ENCODE measurements around the gene CLSTN2. TPM values are rescaled to one million over a fixed set of nuclear protein-coding genes. Genes with fewer than 3 reads are reported as not detected.

CLSTN2 gene
- total RNA-seq, 1 donor, result not detected

DNA sequence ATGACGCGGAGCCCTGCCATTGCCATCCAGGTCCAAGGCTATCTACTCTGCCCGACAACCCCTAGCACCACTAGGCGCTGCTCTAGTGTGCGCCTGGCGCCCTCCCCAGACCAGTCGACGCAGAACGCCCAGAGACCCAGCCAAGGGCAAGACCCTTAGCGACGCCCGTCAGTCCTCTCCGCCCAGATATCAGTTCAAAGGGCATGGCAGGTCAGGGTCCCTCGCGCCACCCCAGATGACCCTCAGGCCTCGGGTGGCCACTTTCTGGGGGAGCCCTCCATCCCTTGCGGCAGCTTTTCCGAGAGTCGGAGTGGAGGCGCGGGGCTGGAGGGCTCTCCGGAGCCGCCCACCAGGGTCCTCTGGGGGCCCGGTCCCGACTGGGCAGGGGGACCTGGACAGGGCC lies 371 bp upstream of the CLSTN2 start:
- Histone ChIP-seq H3K4me1 (ENCODE audit: insufficient read depth, low read length) (no peaks in the 10 kb centered on the region), H3K4me3 (ENCODE audit: low read length) (no peak overlapping the region), H3K27me3 (ENCODE audit: insufficient read depth, low read length) (peaks cover 52% of the 10 kb centered on the region), H3K9me3 (ENCODE audit: low read depth, low read length) (no peaks in the 10 kb centered on the region)

DNA sequence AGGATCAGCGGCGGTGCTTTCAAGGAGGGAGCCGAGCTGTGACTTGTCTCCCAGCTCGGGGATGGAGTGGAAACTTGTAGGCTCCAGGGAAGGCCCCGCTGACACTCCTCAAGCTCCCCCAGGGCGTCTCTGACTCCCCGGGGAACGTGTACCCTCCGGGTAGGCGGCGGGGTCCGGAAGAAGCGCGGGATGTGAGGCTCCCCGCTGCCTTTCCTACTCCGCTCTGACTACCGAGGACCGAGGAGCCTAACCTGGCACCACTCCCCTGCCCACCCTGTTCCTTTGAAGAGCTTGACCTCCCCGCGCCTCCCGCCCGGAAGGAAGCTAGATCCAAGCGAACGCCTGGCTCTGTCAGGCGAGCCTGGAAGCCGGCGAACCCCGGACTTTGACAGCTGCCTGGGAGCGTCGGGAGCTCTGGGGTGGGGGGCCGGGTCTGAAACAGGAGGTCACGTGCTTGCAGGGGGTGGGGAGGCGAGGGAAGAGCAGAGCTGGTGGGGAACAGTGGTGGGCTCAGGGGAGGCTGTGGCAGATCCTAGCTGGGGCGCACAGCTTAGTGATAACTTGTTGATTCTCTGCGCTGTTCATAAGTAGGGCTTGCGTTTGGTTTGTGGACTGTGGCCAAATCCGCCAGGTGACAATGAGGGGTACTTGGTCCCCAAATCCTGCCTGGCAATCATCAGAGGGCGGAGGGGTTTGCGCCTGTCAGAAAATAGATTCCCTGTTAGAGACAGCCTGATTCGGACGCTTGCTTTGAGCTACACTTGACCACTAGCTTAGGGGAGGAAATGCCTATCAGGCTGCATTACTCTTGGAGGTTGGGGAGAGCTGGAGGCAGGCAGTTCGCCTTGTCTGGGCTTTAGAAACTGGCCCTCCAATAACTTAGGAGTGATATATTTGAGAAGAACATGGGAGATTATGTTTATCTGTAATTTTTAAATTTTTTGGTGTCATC lies 1.2 kb downstream of the CLSTN2 start:
- Histone ChIP-seq H3K4me3 (ENCODE audit: low read length) (no peak overlapping the region), H3K9me3 (ENCODE audit: low read depth, low read length) (no peaks in the 10 kb centered on the region), H3K4me1 (ENCODE audit: insufficient read depth, low read length) (no peaks in the 10 kb centered on the region), H3K27me3 (ENCODE audit: insufficient read depth, low read length) (peaks cover 52% of the 10 kb centered on the region)

DNA sequence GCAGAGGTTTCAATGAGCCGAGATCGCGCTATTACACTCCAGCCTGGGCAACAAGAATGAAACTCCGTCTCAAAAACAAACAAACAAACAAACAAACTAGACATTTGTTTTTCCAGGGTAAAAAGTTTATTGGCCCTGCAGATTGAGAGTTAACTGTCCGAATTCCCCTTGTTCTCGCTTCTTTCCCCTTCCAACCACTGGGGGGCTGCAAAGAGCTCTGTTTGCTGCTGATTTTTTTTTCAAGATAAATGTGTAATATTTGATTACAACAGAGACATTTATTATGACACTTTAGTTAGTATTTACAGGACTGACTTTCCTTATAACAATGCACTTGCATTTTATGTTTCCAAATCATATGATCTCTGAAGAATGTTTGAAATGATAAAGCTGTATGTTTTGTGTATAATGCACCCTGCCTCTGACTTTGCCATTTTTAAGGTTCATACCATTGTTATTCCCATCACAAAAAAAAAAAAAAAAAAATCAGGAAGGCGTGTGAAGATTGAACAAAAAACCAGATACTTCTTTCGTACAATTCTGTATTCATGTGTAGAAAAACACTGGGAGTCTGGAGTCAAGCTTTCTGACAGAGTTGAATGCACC lies 2.8 kb downstream of the CLSTN2 start:
- Histone ChIP-seq H3K4me3 (ENCODE audit: low read length) (no peak overlapping the region), H3K4me1 (ENCODE audit: insufficient read depth, low read length) (no peaks in the 10 kb centered on the region), H3K27me3 (ENCODE audit: insufficient read depth, low read length) (peaks cover 49% of the 10 kb centered on the region), H3K9me3 (ENCODE audit: low read depth, low read length) (no peaks in the 10 kb centered on the region)

DNA sequence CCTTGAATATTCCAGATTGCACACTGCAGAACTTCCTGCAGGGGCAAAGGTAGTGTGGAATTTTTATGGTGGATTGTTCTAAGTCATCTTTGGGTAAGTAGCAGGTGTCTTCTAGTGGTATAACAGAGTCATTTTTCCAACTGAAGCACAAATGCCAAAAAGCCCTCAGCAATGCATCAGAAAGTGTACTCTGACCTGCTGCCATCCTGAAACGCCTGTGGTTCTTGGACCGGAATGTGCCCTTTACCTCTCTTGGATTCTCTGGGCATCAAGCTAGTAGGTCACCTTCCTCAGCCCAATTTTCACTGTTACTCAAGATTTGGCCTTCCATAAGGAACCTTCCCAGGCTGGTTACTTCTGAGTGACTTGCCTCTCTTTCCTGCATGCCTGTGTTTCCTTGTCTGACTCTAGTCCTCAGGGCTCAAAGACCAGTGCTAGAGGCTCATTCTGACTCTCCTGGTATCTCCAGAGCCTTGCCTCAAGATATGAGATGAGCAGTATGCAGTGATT lies 4.8 kb downstream of the CLSTN2 start:
- Histone ChIP-seq H3K4me1 (ENCODE audit: insufficient read depth, low read length) (no peaks in the 10 kb centered on the region), H3K4me3 (ENCODE audit: low read length) (no peak overlapping the region), H3K9me3 (ENCODE audit: low read depth, low read length) (no peaks in the 10 kb centered on the region), H3K27me3 (ENCODE audit: insufficient read depth, low read length) (peaks cover 32% of the 10 kb centered on the region)

DNA sequence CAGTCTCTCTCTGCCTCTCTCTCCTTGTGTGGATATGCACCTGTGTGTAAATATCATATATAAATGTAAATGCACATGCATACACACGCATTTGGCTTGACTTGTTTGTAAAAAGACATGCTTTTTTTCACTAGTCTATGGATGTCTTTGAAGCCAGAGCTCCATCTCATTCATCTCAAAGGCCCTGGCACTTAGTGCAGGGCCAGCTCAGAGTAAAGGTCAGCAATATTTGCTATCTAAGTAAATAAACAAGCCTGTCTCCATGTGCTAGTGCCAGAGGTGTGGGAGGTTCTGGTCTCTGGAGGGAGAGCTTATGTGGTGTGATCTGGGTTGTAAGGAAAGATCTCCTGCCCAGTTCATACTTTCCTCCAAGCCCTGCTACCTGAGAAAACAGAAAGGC lies 5.6 kb downstream of the CLSTN2 start:
- H3K4me1 ChIP-seq (ENCODE audit: insufficient read depth, low read length), result no peaks in the 10 kb centered on the region
- no peaks in the 10 kb centered on the region for H3K9me3 ChIP-seq (ENCODE audit: low read depth, low read length)
- no peak overlapping the region for H3K4me3 ChIP-seq (ENCODE audit: low read length)
- H3K27me3 ChIP-seq (ENCODE audit: insufficient read depth, low read length), result peaks cover 27% of the 10 kb centered on the region

DNA sequence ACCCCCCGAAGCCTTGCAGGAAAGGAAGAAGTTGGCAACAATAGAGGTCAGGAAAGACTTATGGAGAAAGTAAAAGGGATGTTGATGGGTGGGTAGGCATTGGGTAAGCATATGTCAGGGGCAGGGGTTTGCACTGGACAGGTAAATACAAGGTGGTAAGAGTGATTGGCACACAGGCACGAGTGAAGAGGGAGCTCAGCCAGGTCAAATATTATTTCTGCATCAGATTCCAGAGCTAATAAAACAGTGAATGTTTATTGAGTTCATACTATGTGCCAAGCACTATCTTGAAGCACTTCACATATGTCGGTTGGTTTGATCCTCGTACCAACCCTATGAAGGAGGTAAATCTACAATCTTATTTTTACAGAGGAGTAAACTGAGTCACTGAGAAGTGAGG lies 6.6 kb downstream of the CLSTN2 start:
- Histone ChIP-seq H3K27me3 (ENCODE audit: insufficient read depth, low read length) (peaks cover 18% of the 10 kb centered on the region), H3K4me3 (ENCODE audit: low read length) (no peak overlapping the region), H3K9me3 (ENCODE audit: low read depth, low read length) (no peaks in the 10 kb centered on the region), H3K4me1 (ENCODE audit: insufficient read depth, low read length) (no peaks in the 10 kb centered on the region)

DNA sequence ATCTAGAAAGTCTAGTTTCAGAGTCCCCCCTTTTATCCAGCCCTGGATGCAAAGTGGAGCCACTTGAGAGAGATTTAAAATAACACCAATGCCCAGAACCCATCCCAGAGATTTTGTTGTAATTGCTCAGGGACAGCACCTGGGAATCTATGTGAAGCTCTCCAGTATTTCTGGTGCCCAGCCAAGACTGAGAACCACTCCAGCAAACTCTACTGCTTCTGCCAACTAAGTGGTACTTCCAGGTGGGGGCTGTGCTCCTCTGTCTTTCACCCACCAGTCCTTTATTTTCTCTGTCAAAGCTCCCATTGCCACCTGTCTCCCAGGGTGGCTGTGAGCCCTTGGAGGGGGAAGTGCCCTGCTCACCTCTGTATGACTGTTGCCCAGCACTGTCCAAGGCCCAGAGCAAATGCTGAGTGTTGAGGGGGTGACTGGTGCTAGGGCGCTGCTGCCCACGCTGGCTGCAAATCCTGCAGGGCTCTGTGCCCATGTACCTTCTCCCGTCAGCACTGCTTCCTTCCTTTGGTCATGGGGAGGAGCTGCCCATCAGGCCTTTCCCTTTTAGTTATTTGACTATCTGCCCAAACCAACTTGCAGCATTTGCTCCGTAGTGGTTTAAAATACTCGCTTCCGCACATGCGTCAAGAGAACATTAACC lies 9.4 kb downstream of the CLSTN2 start:
- Histone ChIP-seq H3K9me3 (ENCODE audit: low read depth, low read length) (no peaks in the 10 kb centered on the region), H3K27me3 (ENCODE audit: insufficient read depth, low read length) (no peaks in the 10 kb centered on the region), H3K4me1 (ENCODE audit: insufficient read depth, low read length) (no peaks in the 10 kb centered on the region), H3K4me3 (ENCODE audit: low read length) (no peak overlapping the region)

DNA sequence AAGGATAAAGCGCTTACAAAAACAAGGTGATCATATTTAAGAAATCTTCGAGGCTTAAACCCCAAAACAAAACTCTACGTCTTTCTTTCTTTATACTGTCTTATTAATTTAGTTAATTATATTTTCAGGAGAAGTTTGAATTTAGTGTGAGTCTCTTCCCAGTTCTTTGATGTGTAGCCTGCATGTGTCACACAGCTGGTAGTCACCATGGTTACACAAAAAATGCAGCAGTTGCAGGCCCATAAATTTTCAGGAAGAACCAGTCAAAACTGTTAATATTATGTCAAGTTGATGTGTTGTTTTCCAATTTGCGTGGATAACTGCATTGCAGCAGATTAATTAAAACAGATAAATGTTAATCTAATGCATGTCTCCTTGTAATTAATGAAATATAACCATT lies 10.4 kb downstream of the CLSTN2 start:
- no peaks in the 10 kb centered on the region for H3K4me1 ChIP-seq (ENCODE audit: insufficient read depth, low read length)

DNA sequence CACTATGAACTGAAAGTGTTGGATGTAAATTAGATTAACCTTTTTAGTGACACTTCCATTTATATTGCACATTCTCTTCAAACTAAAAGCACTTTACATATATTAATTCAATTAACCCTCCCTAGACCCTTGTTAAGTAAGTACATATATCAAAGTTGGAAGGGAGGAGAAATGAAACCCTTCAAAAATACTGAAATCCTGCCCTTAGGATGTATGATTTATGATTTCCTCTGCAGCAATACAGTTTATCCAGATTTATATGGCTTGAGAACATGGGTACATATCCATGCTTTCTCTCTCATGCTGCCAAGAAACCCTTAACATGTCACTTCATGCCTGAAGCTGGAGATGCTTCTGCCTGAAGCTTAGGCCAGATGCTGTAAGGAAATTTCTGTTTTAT lies 11.0 kb downstream of the CLSTN2 start:
- no peak overlapping the region for H3K4me3 ChIP-seq (ENCODE audit: low read length)
- H3K27me3 ChIP-seq (ENCODE audit: insufficient read depth, low read length), result no peaks in the 10 kb centered on the region
- H3K9me3 ChIP-seq (ENCODE audit: low read depth, low read length), result no peaks in the 10 kb centered on the region
- H3K4me1 ChIP-seq (ENCODE audit: insufficient read depth, low read length), result no peaks in the 10 kb centered on the region

More for the DNA sequence above, 10.4 kb downstream of the CLSTN2 start:
- no peaks in the 10 kb centered on the region for H3K9me3 ChIP-seq (ENCODE audit: low read depth, low read length)
- H3K4me3 ChIP-seq (ENCODE audit: low read length), result no peak overlapping the region
- H3K27me3 ChIP-seq (ENCODE audit: insufficient read depth, low read length), result no peaks in the 10 kb centered on the region

DNA sequence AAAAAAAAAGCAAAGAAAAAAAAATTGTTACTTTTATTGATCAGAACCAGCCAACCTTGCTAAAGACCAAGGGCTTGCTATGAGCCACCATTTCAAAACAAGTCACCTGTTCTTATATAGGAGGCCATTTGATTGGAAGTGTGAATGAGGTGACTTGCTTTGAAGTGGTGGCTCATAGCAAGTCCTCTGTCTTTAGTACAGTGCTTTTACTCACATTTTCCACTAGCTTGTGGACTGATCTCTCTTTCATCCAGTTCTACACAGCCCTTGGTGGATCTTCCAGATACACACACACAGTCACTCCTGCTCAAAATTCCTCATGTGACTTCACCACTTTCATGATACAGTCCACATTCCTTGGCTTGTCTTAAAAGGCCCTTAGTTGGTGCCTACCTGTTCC lies 13.5 kb downstream of the CLSTN2 start:
- H3K9me3 ChIP-seq (ENCODE audit: low read depth, low read length), result no peaks in the 10 kb centered on the region
- no peaks in the 10 kb centered on the region for H3K27me3 ChIP-seq (ENCODE audit: insufficient read depth, low read length)
- no peaks in the 10 kb centered on the region for H3K4me1 ChIP-seq (ENCODE audit: insufficient read depth, low read length)
- no peak overlapping the region for H3K4me3 ChIP-seq (ENCODE audit: low read length)

DNA sequence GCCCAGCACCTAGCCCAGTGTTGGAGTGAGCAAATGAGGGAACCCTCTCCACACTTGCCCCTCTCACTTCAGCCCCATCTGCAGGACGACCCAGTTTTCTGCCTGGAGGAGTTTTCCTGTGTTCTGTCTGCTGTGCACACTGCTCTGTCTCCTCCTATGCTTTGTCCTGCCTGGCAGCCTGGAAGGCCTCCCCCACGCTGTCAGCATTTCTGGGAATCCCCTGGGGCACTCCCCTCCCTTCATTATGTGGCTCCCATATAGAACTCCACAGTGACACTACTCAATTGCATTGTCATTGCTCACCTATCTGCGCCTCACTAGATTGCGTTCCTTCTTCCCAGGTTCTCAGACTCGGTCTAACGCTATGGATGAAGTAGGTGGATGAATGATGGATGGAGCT lies 13.9 kb downstream of the CLSTN2 start:
- Histone ChIP-seq H3K9me3 (ENCODE audit: low read depth, low read length) (no peaks in the 10 kb centered on the region), H3K4me3 (ENCODE audit: low read length) (no peak overlapping the region), H3K27me3 (ENCODE audit: insufficient read depth, low read length) (no peaks in the 10 kb centered on the region), H3K4me1 (ENCODE audit: insufficient read depth, low read length) (no peaks in the 10 kb centered on the region)

DNA sequence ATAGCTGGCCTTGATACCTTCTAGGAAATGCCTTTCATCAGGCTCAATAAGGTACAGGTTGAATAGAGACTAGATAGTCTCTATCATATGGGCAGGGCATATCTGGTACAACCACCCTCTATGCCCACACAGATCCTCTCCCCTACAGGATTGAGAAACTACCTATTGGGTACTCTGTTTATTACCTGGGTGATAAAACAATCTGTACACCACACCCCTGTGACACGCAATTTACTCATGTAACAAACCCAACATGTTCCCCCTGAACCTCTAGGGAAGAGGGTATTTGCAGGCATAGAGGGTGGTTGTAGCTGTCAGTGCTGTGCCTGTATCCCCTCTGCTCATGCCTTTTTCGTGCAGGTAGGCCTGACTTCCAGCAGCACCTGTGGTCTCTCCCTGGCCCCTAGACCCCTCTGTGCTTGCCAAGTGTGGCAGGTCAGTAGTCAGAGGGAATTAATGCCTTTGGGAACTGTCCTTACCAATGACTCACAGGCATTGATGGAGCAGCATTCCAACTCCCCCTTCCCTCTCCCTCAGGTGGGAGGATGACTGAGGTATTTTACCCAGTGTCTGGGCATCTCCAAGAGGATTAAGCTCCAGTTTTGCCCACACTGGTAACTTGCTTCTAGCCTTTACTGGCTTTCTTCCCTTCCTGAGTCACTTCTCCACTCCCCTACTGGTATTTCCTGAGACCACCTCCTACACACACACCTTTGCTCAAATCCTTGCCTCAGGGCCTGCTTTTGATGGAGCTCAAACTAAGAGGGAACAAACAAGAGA lies 18.3 kb downstream of the CLSTN2 start:
- Histone ChIP-seq H3K9me3 (ENCODE audit: low read depth, low read length) (no peaks in the 10 kb centered on the region), H3K4me1 (ENCODE audit: insufficient read depth, low read length) (no peaks in the 10 kb centered on the region), H3K4me3 (ENCODE audit: low read length) (no peak overlapping the region), H3K27me3 (ENCODE audit: insufficient read depth, low read length) (no peaks in the 10 kb centered on the region)

DNA sequence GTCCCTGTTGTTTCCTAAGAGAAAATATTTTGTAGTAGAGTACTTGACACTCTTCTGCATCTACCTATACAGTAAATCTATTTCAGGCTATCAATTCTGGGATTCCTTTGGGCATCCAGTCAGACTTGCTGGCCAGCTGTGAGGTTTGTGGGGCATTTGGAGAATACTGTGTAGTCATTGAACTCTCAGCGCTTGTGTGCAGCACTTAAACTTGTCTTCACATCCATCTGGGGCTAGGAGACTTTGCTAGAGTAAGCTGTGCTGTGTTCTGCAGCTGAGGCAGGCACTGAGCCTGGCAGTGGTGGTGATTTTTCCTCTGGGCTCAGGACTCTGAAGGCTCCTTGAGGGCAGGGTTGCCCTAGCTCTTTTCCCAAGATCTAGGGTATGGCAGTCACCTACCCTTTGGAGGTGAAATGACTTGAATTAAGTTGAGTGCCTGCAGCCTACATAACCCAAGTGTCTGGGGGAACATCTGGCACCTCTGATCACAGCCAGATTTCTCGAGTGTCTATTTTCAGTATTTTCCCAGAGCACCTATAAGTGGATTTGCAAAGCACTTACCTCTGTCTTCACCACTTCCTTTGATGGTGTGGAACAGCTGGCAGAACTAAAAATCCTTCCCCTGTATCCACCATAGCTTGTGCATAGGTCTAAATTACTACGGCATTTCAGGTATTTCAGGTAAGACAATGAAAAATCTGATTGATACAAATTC lies 19.3 kb downstream of the CLSTN2 start:
- H3K4me1 ChIP-seq (ENCODE audit: insufficient read depth, low read length), result no peaks in the 10 kb centered on the region

DNA sequence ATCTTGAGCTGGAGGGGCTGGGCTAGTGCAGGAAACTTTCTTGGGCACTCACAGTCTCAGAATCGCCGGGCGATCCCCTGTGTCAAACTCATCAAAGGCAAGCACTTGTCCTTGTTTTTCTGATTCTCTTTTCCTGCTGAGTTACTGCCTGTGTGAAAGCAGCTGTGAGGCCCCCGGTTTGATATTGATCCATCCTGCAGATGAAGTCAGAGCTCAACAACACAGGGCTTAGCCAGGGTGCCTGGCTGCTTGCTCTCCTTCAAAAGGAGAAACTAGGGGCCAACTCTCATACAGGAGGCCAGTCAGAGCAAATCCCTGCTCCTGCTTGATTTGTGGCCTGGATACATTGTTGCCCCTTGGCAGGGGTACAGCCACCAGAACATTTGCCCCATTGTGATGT lies 22.9 kb downstream of the CLSTN2 start:
- Histone ChIP-seq H3K9me3 (ENCODE audit: low read depth, low read length) (no peaks in the 10 kb centered on the region), H3K4me1 (ENCODE audit: insufficient read depth, low read length) (no peaks in the 10 kb centered on the region), H3K4me3 (ENCODE audit: low read length) (no peak overlapping the region), H3K27me3 (ENCODE audit: insufficient read depth, low read length) (no peaks in the 10 kb centered on the region)

More for the DNA sequence above, 19.3 kb downstream of the CLSTN2 start:
- Histone ChIP-seq H3K27me3 (ENCODE audit: insufficient read depth, low read length) (no peaks in the 10 kb centered on the region), H3K4me3 (ENCODE audit: low read length) (no peak overlapping the region), H3K9me3 (ENCODE audit: low read depth, low read length) (no peaks in the 10 kb centered on the region)
